MM.1S (cell line): ENCODE data around the gene TOR1AIP1.

ENCODE experiments used
- EZH2 ChIP-seq: fragments of 300-600 bp; sonication (generic); optimal IDR thresholded peaks from 2 replicates; pipeline ENCODE3; 2017; ENCODE audit warnings: low read depth, mild to moderate bottlenecking, antibody characterized with exemption, low read length, mixed read lengths
- EZH2phosphoT487 ChIP-seq: fragments of 300-600 bp; sonication (generic); IDR thresholded peaks from 2 replicates; pipeline ENCODE4 v1.6.1; 2018; ENCODE audit warnings: antibody characterized with exemption, low read length
- TF ChIP-seq, protein P1 (sequence below): fragments of 300-600 bp; sonication (generic); IDR thresholded peaks from 2 replicates; pipeline ENCODE4 v1.5.1; 2016; ENCODE audit warnings: antibody characterized with exemption, low read length, mixed read lengths

DNA sequence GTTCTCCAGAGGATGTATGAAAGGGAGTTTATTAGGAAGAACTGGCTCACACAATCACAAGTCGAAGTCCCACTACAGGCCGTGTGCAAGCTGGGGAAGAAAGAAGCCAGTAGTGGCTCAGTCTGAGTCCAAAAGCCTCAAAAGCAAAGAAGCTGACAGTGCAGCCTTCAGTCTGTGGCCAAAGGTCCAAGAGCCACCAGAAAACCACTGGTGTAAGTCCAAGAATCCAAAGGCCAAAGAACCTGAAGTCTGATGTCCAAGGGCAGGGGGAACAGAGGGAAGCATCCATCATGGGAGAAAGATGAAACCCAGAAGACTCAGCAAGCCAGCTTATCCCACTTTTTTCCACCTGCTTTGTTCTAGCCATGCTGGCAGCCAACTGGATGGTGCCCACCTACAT is 51.1 kb downstream of the TOR1AIP1 start:
- TF ChIP-seq, protein P1, sequence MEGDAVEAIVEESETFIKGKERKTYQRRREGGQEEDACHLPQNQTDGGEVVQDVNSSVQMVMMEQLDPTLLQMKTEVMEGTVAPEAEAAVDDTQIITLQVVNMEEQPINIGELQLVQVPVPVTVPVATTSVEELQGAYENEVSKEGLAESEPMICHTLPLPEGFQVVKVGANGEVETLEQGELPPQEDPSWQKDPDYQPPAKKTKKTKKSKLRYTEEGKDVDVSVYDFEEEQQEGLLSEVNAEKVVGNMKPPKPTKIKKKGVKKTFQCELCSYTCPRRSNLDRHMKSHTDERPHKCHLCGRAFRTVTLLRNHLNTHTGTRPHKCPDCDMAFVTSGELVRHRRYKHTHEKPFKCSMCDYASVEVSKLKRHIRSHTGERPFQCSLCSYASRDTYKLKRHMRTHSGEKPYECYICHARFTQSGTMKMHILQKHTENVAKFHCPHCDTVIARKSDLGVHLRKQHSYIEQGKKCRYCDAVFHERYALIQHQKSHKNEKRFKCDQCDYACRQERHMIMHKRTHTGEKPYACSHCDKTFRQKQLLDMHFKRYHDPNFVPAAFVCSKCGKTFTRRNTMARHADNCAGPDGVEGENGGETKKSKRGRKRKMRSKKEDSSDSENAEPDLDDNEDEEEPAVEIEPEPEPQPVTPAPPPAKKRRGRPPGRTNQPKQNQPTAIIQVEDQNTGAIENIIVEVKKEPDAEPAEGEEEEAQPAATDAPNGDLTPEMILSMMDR: no peak
- TF ChIP-seq EZH2phosphoT487 (no peak), EZH2 (no peak)
